Skeletal muscle tissue (tissue), 1 donor: ENCODE data around the gene FN3K. TPM values are rescaled to one million over a fixed set of nuclear protein-coding genes. Genes with fewer than 3 reads are reported as not detected.

Source experiments
- total RNA-seq: library from RNA; depleted of rRNA; stranded (reverse); fragments of >200 nt; gene quantifications from one replicate; pipeline ENCODE4 v1.2.3, GENCODE V29; 2014

Gene FN3K
- total RNA-seq, 1 donor from 2014 or later = 4.7 TPM

Other genes with a start within 250 kb of the FN3K start
- 27.7 TPM for gene FOXK2, start 215.9 kb upstream of the FN3K start, total RNA-seq
- gene WDR45B, start 87.2 kb upstream of the FN3K start, total RNA-seq = 40.7 TPM
- 12.0 TPM for gene RAB40B, start 36.9 kb upstream of the FN3K start, total RNA-seq
- gene FN3KRP, start 18.9 kb upstream of the FN3K start, total RNA-seq = 14.1 TPM
- gene TBCD, start 16.4 kb downstream of the FN3K start, total RNA-seq = 27.1 TPM
- not detected for gene ZNF750, start 104.4 kb downstream of the FN3K start, total RNA-seq